GM23248 (cell line): Measurements from ENCODE around the gene ZC3H12C.

Source experiments
- EZH2 ChIP-seq: fragments of 200-600 bp; sonication (generic); IDR thresholded peaks from 2 replicates; pipeline ENCODE4 v1.6.1; 2018; ENCODE audit warnings: antibody characterized with exemption, mild to moderate bottlenecking; ENCODE audit not compliant: insufficient read depth, poor library complexity, severe bottlenecking
- EZH2phosphoT487 ChIP-seq: fragments of 200-600 bp; sonication (generic); IDR thresholded peaks from 2 replicates; pipeline ENCODE4 v1.6.1; 2018; ENCODE audit warnings: antibody characterized with exemption, moderate library complexity, mild to moderate bottlenecking, low read depth; ENCODE audit not compliant: insufficient read depth

DNA sequence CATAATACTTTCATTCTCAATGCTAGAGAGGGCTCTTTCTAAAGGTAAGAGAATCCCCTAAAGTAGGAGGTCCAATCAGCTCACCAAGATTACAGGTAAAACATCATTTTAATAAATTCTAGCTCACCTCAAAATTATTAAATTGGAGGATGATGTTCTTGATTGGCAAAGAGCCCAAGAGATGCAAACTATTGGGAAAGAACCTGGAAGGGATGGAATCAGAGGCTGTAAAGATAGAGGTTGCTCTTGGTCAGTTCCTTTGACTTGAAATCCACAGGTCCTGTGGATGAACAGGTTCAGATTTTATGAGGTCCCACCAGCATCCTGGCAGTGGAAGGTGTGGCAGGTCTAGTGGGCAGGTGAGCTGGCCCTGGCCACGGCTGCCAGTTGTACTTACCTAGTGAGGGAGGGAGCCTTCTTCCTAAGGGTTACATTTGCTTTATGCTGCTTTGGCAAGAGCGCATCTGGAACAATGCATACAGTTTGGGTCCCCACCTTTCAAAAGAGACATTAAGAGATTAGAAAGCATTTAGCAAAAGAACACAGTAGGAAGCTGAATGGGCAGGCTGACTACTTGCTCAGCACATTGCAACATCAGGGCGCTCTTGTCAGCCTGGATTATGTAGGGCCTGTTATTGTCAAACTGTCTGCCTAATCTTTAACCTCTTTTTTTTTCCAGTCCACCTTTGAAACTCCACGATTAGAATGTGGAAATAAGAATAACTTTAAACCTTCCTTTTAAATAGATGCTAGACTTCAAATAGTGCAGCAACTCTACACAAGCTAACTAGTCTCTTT is 106.2 kb downstream of the ZC3H12C start:
- TF ChIP-seq EZH2 (no peak), EZH2phosphoT487 (no peak)
